SK-N-SH (cell line): Measurements from ENCODE around the gene COL5A2. TPM values are rescaled to one million over a fixed set of nuclear protein-coding genes. Genes with fewer than 3 reads are reported as not detected.
A peak's percentile ranks its signal among the peaks of the same experiment; 100 is the strongest.

ENCODE experiments used
- CTCF ChIA-PET: fragments of 300-600, 350-600 bp; formaldehyde crosslinking; extraction: SDS; loops from one replicate; lab custom pipeline; 2021; lab: Yijun Ruan, JAX
- POLR2A ChIA-PET: fragments of 350-600 bp; sonication (Branson Sonifier 250); formaldehyde crosslinking; extraction: SDS; loops from one replicate; lab custom pipeline; 2020; ENCODE audit warnings: antibody characterized with exemption, inconsistent platforms; lab: Yijun Ruan, JAX
- DNase-seq: peaks from one replicate; pipeline ENCODE4 v3.0.0; 2012
- H2AFZ ChIP-seq: fragments of 200-600 bp; sonication (generic); 2 replicates; pipeline ENCODE4 v1.8.1; 2016; ENCODE audit warnings: antibody characterized with exemption, mild to moderate bottlenecking, low read depth
- H3F3A ChIP-seq: fragments of 200-600 bp; sonication (generic); replicated peaks from 2 replicates; pipeline ENCODE3; 2016; ENCODE audit warnings: antibody characterized with exemption, mild to moderate bottlenecking; ENCODE audit not compliant: insufficient read depth
- H3K27ac ChIP-seq, 2 experiments: fragments of 200-500 bp in 1 of 2; fragments of 200-600 bp in 1 of 2; sonication (Bioruptor generic) in 1 of 2; sonication (generic), shearing (Covaris generic) in 1 of 2; 2 replicates each; pipeline versions ENCODE4 v1.5.1 to v1.6.1; 2014 to 2016; ENCODE audit warnings: low read depth in 2 of 2, inconsistent platforms in 1 of 2, low read length in 1 of 2, mild to moderate bottlenecking in 1 of 2, mixed read lengths in 1 of 2
- H3K27me3 ChIP-seq: fragments of 200-600 bp; sonication (generic), shearing (Covaris generic); 2 replicates; pipeline ENCODE4 v1.6.1; 2016; ENCODE audit warnings: mixed run types; ENCODE audit not compliant: insufficient read depth
- H3K36me3 ChIP-seq, 2 experiments: fragments of 200-500 bp in 1 of 2; fragments of 200-600 bp in 1 of 2; sonication (Bioruptor generic) in 1 of 2; sonication (generic) in 1 of 2; replicated peaks in 1 of 2; 2 replicates each; pipeline versions ENCODE3 to v1.5.1; 2014 to 2016; ENCODE audit warnings: low read length in 1 of 2, mild to moderate bottlenecking in 1 of 2; ENCODE audit not compliant: insufficient read depth in 2 of 2, control insufficient read depth in 1 of 2
- H3K4me1 ChIP-seq, 2 experiments: fragments of 200-500 bp in 1 of 2; fragments of 200-600 bp in 1 of 2; sonication (Bioruptor generic) in 1 of 2; sonication (generic), shearing (Covaris generic) in 1 of 2; 2 replicates each; pipeline versions ENCODE4 v1.5.1 to v1.6.1; 2014 to 2016; ENCODE audit warnings: low read depth in 1 of 2, low read length in 1 of 2, mixed run types in 1 of 2; ENCODE audit not compliant: insufficient read depth in 2 of 2, control insufficient read depth in 1 of 2
- H3K4me2 ChIP-seq: fragments of 200-600 bp; sonication (generic), shearing (Covaris generic); 2 replicates; pipeline ENCODE4 v1.6.1; 2017; ENCODE audit warnings: mixed run types
- H3K4me3 ChIP-seq, 2 experiments: fragments of 200-500 bp in 1 of 2; fragments of 200-600 bp in 1 of 2; sonication (Bioruptor generic) in 1 of 2; sonication (generic), shearing (Covaris generic) in 1 of 2; 2 replicates each; pipeline versions ENCODE4 v1.5.1 to v1.8.1; 2014 to 2016; ENCODE audit warnings: low read depth in 2 of 2, inconsistent platforms in 1 of 2, low read length in 1 of 2, mild to moderate bottlenecking in 1 of 2, mixed read lengths in 1 of 2, moderate library complexity in 1 of 2
- H3K79me2 ChIP-seq: fragments of 200-600 bp; sonication (generic); 2 replicates; pipeline ENCODE4 v1.8.1; 2017; ENCODE audit warnings: mild to moderate bottlenecking; ENCODE audit not compliant: insufficient read depth
- H3K9ac ChIP-seq: fragments of 200-600 bp; sonication (generic); 2 replicates; pipeline ENCODE4 v1.6.1; 2017; ENCODE audit warnings: mixed run types
- H3K9me2 ChIP-seq: fragments of 200-600 bp; sonication (generic); 2 replicates; pipeline ENCODE4 v1.6.1; 2017; ENCODE audit warnings: mixed run types
- H3K9me3 ChIP-seq: fragments of 200-600 bp; sonication (generic); 2 replicates; pipeline ENCODE4 v1.6.1; 2017; ENCODE audit warnings: mixed run types, mild to moderate bottlenecking, moderate library complexity
- H4K20me1 ChIP-seq: fragments of 200-600 bp; sonication (generic); 2 replicates; pipeline ENCODE4 v1.6.1; 2017; ENCODE audit warnings: mild to moderate bottlenecking, mixed run types; ENCODE audit not compliant: insufficient read depth
- EP300 ChIP-seq, 2 experiments: IDR thresholded peaks; 2 replicates each; pipeline versions ENCODE4 v1.4.0 to v1.6.1; 2012; ENCODE audit warnings: borderline replicate concordance in 1 of 2, low read depth in 1 of 2, low read length in 1 of 2
- JUND ChIP-seq: IDR thresholded peaks from 2 replicates; pipeline ENCODE4 v1.4.0; 2012
- MXI1 ChIP-seq: IDR thresholded peaks from 2 replicates; pipeline ENCODE4 v1.6.1; 2012; ENCODE audit warnings: mild to moderate bottlenecking, low read depth, low read length, improper control_type of control experiment
- POLR2AphosphoS5 ChIP-seq: IDR thresholded peaks from 2 replicates; pipeline ENCODE4 v1.6.1; 2012; ENCODE audit warnings: low read depth, low read length
- RCOR1 ChIP-seq: fragments of 150-350 bp; IDR thresholded peaks from 2 replicates; pipeline ENCODE4 v1.6.1; 2017; ENCODE audit warnings: antibody characterized with exemption, low read length
- RXRA ChIP-seq: IDR thresholded peaks from 2 replicates; pipeline ENCODE4 v1.4.0; 2012; ENCODE audit warnings: low read depth, mild to moderate bottlenecking, borderline replicate concordance
- TAF1 ChIP-seq: IDR thresholded peaks from 2 replicates; pipeline ENCODE4 v1.6.1; 2012; ENCODE audit warnings: low read depth, mild to moderate bottlenecking, low read length, moderate library complexity, borderline replicate concordance
- TEAD4 ChIP-seq: IDR thresholded peaks from 2 replicates; pipeline ENCODE4 v1.4.0; 2012; ENCODE audit warnings: mild to moderate bottlenecking, borderline replicate concordance; ENCODE audit not compliant: insufficient read depth
- WGBS: methylation state at CpG from one replicate; pipeline ENCODE4 v1.1.6; 2017; ENCODE audit warnings: low lambda C conversion rate; 5-methylcytosine and 5-hydroxymethylcytosine counted together
- polyA plus RNA-seq, 3 experiments: library from polyadenylated mRNA; depleted of rRNA; stranded (reverse); fragments of >200 nt; gene quantifications; 2 replicates each; pipeline ENCODE4 v1.2.3, GENCODE V29; 2012
- TF ChIP-seq, protein P1 (sequence below): IDR thresholded peaks from 2 replicates; pipeline ENCODE4; 2012
- TF ChIP-seq, protein P2 (sequence below): fragments of 200-600 bp; sonication (generic); IDR thresholded peaks from 2 replicates; pipeline ENCODE4 v1.6.1; 2017; ENCODE audit warnings: antibody characterized with exemption, mild to moderate bottlenecking, moderate library complexity
- TF ChIP-seq, protein P3 (sequence below): IDR thresholded peaks from 2 replicates; pipeline ENCODE4 v1.4.0; 2012; ENCODE audit warnings: low read depth

COL5A2 gene
- polyA plus RNA-seq, 1 of the 3 experiments (the other 2 are of a cell fraction): 20.4 TPM

DNA sequence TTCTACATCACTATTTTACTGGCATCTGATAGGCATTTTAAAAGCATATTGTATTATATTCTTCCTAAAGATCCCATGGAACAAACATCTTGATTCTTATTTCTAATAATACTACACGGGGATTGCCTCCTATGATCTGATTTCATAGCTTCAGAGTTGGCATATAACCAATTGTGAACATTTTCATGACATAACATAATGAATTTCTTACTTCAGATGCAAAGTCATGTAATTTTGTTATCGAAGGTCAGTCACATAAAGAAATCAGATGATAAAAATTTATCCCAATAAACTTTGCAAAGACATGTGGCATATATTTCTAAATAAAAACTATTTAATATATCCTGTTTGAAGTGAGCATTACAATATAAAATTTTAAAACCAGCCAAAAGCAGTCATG is 93.3 kb downstream of the COL5A2 start:
- 81% methylated on average over 2 of the region's 2 CpGs for WGBS
- POLR2A ChIA-PET: no interaction called here

DNA sequence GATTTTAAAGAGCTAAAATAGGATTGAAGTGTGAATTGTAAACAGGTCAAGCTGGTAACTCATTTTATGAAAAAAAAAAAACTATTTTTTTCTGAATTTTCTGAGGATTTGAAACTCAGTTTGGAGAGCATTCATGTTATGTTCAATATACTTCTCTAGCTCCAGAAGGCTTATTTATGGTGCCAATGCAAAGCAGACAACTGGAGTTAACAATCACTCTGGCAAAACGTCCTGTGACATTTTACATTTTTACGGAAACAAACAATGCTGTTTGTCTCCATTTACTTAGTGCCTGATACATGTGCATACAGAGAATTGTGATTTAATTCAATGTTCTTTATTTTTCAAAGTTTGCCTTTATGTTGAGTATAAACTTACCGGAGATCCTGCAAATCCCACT is 96.0 kb downstream of the COL5A2 start:
- Histone ChIP-seq H4K20me1 (no peaks in the 10 kb centered on the region), H3K9ac (no peak overlapping the region), H3K4me1 (peaks cover 9 to 19% of the 10 kb centered on the region in 2 experiments; a peak in 3 of 4 replicates), H3K4me2 (no peak overlapping the region), H3F3A (peaks cover 49% of the 10 kb centered on the region), H3K9me2 (no peaks in the 10 kb centered on the region), H3K27ac (peak overlapping the region; percentile 67 to 84; a peak in 2 of 4 replicates), H2AFZ (no peak overlapping the region), H3K27me3 (no peaks in the 10 kb centered on the region), H3K36me3 (peaks cover 11 to 30% of the 10 kb centered on the region in 2 experiments), H3K9me3 (no peaks in the 10 kb centered on the region), H3K4me3 (no peak overlapping the region), H3K79me2 (no peaks in the 10 kb centered on the region)
- 98% methylated on average over 3 of the region's 3 CpGs for WGBS
- POLR2A ChIA-PET: no interaction called here
- TF ChIP-seq RCOR1: no peak
- no peak for TF ChIP-seq POLR2AphosphoS5
- TF ChIP-seq, protein P1, sequence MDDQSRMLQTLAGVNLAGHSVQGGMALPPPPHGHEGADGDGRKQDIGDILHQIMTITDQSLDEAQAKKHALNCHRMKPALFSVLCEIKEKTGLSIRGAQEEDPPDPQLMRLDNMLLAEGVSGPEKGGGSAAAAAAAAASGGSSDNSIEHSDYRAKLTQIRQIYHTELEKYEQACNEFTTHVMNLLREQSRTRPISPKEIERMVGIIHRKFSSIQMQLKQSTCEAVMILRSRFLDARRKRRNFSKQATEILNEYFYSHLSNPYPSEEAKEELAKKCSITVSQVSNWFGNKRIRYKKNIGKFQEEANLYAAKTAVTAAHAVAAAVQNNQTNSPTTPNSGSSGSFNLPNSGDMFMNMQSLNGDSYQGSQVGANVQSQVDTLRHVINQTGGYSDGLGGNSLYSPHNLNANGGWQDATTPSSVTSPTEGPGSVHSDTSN: no peak
- no peak for TF ChIP-seq RXRA
- TF ChIP-seq MXI1: no peak
- TF ChIP-seq JUND: no peak
- TF ChIP-seq, protein P2, sequence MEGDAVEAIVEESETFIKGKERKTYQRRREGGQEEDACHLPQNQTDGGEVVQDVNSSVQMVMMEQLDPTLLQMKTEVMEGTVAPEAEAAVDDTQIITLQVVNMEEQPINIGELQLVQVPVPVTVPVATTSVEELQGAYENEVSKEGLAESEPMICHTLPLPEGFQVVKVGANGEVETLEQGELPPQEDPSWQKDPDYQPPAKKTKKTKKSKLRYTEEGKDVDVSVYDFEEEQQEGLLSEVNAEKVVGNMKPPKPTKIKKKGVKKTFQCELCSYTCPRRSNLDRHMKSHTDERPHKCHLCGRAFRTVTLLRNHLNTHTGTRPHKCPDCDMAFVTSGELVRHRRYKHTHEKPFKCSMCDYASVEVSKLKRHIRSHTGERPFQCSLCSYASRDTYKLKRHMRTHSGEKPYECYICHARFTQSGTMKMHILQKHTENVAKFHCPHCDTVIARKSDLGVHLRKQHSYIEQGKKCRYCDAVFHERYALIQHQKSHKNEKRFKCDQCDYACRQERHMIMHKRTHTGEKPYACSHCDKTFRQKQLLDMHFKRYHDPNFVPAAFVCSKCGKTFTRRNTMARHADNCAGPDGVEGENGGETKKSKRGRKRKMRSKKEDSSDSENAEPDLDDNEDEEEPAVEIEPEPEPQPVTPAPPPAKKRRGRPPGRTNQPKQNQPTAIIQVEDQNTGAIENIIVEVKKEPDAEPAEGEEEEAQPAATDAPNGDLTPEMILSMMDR: no peak
- TF ChIP-seq, protein P3, sequence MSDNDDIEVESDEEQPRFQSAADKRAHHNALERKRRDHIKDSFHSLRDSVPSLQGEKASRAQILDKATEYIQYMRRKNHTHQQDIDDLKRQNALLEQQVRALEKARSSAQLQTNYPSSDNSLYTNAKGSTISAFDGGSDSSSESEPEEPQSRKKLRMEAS: no peak
- TF ChIP-seq TAF1: no peak
- no peak for TF ChIP-seq TEAD4
- no peak for DNase-seq
- CTCF ChIA-PET: interaction anchor here (0.9 to 2.6 kb wide), 2 partner anchors 10 to 204 kb away, joined by 3 to 8 read pairs; no protein-coding TSS in a partner anchor

More for the DNA sequence above, 93.3 kb downstream of the COL5A2 start:
- no peak for TF ChIP-seq EP300 (IDR thresholded peaks at IDR 0.05; ENCODE audit: borderline replicate concordance in 1 of 2, low read depth in 1 of 2, low read length in 1 of 2)
- DNase-seq: no peak
- Histone ChIP-seq H3K36me3 (peaks cover 4 to 24% of the 10 kb centered on the region in 2 experiments), H3K27ac (peak overlapping the region; percentile 77 to 79; a peak in 3 of 4 replicates), H3K9ac (no peak overlapping the region), H3F3A (peaks cover 54% of the 10 kb centered on the region), H2AFZ (peak overlapping the region; percentile 5; the same call in 1 of the 2 replicates), H3K4me3 (no peak overlapping the region), H3K4me1 (peaks cover 15 to 25% of the 10 kb centered on the region in 2 experiments; a peak in 3 of 4 replicates), H3K4me2 (peak overlapping the region; percentile 14; the same call in 1 of the 2 replicates), H3K79me2 (no peaks in the 10 kb centered on the region), H3K9me2 (no peaks in the 10 kb centered on the region), H4K20me1 (no peaks in the 10 kb centered on the region), H3K27me3 (no peaks in the 10 kb centered on the region), H3K9me3 (no peaks in the 10 kb centered on the region)
- CTCF ChIA-PET: interaction anchor here (0.7 to 2.6 kb wide), 3 partner anchors 8 to 326 kb away, joined by 3 to 10 read pairs (median 8); no protein-coding TSS in a partner anchor
